ENCODE data around the gene CORO7. TPM values are rescaled to one million over a fixed set of nuclear protein-coding genes. Genes with fewer than 3 reads are reported as not detected.

CORO7 gene
- total RNA-seq, 1 donor from 2014 or later: 39.1 TPM

- no peak for FAIRE-seq
- DNase-seq (ENCODE audit: low spot score in 2 of 2): no peak
Measured at GRCh38 chr16:4426722-4427372, 10.5 kb upstream of the CORO7 start.

GRCh38 chr16:4426021-4426684 lies 9.8 kb upstream of the CORO7 start:
- DNase-seq (ENCODE audit: low spot score in 2 of 2): no peak
- FAIRE-seq: no peak

DNA sequence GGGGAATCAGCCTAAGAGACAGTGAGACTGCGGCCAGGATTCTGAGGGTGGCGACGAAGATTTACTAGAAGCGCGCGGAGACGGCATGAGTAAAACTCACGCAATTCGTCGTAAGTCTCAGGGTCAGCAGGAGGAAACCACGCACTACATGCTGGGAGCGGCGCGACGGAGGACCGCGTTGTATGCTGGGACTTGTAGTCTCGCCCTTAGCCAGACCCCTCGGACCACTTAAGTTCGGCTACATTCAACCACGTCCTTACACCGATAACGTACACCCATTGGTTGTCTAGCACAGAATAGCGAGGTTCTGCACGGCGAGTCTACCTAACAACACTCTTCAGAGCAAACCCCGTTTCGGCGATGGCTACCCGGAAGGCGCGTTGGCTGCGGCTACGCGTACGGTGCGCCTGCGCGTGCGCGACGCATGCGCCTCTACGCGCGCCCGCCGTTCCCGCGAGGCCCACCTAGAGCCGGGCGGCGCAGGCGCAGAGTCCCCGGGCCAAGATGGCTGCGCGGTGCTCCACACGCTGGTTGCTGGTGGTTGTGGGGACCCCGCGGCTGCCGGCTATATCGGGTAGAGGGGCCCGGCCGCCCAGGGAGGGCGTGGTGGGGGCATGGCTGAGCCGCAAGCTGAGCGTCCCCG lies 9.1 kb upstream of the CORO7 start, which contains the start of gene DNAJA3:
DNAJA3 (plus strand) TSS at position 491 of the 643 bp plus-strand sequence; CDS start at position 505, 14 bp downstream.
- FAIRE-seq (no peak), DNase-seq (ENCODE audit: low spot score in 2 of 2) (peak; percentile 94 to 95)

DNA sequence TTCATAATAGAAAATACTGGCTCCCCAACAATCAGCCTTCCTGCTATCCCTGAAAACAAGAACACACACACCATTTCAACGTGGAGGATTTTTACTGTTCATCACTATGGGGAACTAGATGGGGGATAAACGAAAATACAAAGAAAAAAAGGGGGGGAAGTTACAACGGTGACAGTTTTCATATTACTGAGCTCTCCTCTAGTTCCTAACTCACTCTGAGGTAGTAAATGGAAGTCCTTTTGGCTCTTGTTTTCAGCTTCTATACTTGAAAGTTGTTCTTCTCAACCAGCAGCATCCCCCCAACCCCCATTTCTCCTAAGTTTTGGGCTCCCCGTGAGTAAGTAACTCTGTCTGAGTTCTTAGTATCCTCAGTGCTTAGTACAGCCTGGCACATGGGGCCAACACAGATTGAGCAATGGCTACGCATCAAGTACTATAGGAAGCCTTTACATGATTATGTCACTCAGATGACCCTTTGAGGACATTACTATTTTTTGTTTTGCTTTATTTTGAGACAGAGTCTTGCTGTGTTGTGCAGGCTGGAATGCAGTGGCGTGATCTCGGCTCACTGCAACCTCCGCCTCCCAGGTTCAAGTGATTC lies 4.2 kb upstream of the CORO7 start:
- DNase-seq (ENCODE audit: low spot score in 2 of 2): no peak
- no peak for FAIRE-seq

DNA sequence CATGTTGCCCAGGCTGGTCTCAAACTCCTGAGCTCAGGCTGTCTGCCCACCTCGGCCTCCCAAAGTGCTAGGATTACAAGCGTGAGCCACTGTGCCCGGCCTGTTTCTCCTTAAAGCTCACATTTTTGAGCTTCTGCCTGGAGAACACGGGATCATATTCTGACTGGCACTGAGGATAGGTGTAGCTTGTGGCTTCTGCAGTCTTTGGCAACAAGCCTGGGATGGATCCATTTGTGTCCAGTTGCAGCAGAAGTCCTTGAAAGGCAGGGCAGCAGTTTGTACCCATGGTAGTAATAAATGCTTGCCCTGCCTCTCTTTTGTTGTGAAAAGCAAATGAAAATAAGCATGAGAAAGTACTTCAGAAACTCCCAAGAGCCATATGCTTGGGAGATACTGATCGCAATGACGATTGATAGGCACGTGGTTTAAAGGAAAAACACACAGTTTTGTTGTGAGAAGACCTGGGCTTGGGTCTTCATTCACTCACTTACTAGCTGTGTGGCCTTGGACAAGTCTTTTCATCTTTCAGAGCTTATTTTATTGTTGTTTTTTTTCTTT lies 3.1 kb upstream of the CORO7 start:
- DNase-seq (ENCODE audit: low spot score in 2 of 2): no peak
- no peak for FAIRE-seq

DNA sequence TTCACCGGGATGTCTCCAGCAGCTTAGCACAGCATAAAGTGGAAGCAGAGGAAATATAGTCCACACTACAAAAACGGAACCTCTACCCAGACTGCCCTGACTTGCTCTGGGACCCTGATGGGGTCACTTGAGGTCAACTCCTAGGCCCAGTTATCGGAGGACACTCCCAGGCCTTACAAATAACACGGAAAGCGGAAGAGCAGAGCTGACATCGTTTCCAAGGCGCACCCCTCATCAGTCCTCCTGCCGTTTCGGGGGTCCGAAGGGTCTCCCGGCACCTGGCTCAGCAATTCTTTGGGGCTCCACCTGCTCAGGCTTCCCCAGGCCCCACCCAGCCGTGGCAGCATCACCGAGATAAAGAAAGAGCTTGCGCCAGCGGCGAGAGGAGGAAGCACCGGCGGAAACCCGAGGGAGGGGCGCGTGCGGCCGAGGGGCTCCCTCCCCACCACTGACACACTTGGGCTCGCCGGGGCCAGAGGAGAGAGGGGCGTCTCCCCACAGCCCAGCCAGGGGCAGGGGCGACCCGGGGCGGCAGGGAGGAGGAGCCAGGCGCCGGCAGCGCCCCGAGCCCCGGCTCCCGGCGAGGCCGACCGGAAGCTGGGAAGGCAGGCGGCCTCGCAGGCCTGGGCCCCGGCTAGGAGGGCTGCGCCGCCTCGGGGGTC lies 727 bp downstream of the CORO7 start:
- FAIRE-seq (no peak), DNase-seq (ENCODE audit: low spot score in 2 of 2) (peak in 1 of 2 donors; percentile 45)

GRCh38 chr16:4414187-4414917 lies 2.0 kb downstream of the CORO7 start:
- no peak for FAIRE-seq

GRCh38 chr16:4412854-4413253 lies 3.5 kb downstream of the CORO7 start:
- FAIRE-seq (no peak), DNase-seq (ENCODE audit: low spot score in 2 of 2) (no peak)

More at GRCh38 chr16:4414187-4414917, 2.0 kb downstream of the CORO7 start:
- DNase-seq (ENCODE audit: low spot score in 2 of 2): no peak

DNA sequence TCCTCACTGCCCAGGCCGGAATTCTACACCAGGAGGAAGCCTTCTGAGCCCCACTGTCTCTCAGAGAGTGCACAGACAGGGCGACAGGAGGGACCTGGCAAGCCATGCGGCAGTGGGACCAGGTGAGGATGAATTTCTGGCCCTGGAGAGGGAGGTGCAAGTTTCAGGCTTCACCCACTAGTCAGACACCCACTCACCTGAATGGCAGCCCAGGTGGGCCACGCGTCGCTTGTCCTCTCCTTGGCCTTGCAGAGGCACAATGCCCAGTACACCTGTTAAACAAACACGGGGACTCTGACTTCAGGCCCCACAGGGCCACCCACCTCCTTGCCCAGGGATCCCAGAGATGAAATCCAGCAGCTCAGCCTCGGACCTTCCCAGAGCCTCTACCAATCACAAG lies 4.2 kb downstream of the CORO7 start:
- DNase-seq (ENCODE audit: low spot score in 2 of 2) (no peak), FAIRE-seq (no peak)

DNA sequence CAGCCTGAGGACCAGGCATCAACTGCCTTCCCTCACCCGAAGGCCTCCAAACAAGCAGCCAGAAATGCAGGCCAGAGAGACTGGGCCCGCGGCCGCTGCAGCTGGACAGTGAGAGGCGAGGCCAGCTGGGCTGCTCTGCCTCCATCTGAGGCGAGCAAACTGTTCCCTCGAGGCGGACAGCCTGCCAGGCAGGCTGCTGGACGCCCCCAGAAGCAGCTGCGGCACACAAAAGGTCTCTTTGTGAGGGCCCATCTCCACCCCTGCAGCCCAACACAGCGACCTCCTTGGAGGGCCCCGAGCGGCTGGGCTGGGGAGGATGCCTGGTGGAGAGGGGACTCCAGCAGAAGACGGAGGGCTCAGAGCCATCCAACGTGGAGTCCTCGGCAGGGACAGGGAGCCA lies 4.7 kb downstream of the CORO7 start:
- FAIRE-seq: no peak
- peak; percentile 82 to 87 for DNase-seq (ENCODE audit: low spot score in 2 of 2)

GRCh38 chr16:4410335-4411075 lies 5.9 kb downstream of the CORO7 start:
- DNase-seq (ENCODE audit: low spot score in 2 of 2) (peak in 1 of 2 donors; percentile 64), FAIRE-seq (no peak)

DNA sequence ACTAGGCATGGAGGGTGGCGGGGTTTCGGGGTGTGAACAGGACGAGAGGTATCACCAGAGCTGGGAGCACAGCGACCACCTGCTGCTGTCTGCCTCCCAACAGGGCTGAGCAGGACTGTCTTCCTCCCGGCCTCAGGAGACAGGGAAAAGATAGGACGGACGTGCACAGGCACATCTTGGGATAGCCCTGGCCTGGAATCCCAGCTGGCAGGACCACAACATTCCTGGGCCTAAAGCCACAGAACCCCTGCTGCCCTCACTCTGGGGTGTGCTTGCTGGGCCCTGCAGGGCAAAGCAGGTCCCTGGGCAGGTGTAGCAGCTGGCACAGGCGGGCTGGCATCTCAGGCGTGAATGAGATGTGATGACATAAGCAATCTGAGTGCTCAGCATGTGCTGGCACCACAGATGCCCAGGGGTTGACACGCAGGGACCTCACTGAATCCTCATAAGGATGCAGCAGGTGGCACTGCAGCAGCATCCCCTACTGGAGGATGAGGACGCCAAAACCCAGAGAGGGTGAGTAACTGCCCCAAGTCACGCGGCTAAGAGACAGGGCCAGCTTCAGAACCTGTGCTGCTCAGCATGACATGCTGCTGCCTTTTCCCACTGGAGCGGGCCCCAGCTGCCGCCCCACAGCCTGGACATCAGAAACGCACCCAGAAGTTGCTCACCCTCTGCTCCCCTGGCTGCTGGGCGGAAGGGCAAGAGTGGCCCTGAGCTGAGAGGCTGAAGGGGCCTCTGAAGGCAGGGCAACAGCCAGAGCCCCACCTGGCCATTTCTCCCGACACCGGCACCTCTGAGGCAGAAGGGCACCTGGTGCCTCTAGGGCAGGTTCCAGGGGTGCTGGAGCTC lies 7.1 kb downstream of the CORO7 start:
- DNase-seq (ENCODE audit: low spot score in 2 of 2) (no peak), FAIRE-seq (no peak)

DNA sequence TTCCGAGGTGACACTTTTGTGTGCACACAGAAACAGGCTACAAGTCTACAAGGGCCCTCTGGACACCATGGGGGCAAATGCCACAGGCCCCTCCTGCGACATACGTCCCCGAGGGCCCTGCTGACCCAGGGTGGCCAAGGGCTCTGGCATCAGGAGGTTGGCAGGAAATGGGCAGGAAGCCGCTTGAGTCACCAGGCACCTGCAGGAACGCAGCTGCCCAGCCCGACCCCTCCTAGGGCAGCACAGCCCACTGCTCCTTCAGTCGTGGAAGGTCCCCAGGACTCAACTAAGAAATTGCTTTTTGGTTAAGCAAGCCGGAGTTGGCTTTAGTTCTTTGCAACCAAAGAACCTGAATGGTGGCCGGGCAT lies 8.1 kb downstream of the CORO7 start:
- no peak for DNase-seq (ENCODE audit: low spot score in 2 of 2)
- no peak for FAIRE-seq

DNA sequence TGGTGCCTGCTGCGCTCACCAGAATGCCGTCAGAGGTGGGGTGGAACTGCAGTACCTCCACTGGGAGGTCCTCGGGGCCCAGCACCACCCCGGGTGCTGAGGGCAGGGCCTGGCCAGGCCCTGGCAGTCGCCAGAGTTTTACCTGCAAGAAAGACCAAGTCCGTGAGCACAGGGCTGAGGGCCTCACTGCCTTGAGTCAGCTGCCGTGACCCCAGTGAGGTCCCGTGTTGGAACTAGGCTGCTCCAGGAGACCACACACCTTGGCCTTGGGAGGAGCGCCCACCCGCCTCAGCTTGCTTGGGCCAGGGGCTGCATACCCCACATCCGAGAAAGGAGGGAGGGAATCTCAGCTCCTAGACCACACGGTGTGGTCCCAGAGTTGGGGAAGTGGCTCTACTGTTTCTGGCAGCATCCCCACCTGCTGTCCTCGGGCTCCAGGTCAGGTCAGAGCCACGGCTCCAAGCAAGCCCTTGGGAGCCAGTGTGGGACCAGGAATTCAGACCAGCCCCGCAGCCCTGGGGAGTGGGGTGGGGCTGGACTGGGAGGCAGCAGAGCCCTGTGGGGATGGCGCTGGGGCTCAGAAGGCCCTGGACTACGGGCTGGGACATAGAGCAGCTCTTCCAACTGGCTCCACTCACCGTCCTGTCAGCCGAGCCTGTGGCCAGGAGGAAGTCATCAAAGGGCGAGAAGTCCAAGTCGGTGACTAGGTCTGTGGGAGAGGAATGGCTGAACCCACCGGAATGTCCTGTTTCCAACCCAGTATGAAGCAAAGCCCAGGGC lies 8.7 kb downstream of the CORO7 start:
- FAIRE-seq: no peak

GRCh38 chr16:4404967-4405696 lies 11.3 kb downstream of the CORO7 start:
- no peak for DNase-seq (ENCODE audit: low spot score in 2 of 2)
- no peak for FAIRE-seq

More for the DNA sequence above, 8.7 kb downstream of the CORO7 start:
- DNase-seq (ENCODE audit: low spot score in 2 of 2): no peak

- FAIRE-seq (no peak), DNase-seq (ENCODE audit: low spot score in 2 of 2) (no peak)
Measured at GRCh38 chr16:4404247-4404966, 12.0 kb downstream of the CORO7 start.

Data from frontal cortex (tissue), 4 donors.